Measurements from ENCODE around the gene XPC.

Gene XPC

GRCh38 chr3:14147066-14147435, 31.4 kb downstream of the XPC start:
- ChIA-PET CTCF (interaction anchor here (1.1 to 1.9 kb wide), 3 partner anchors 12 to 27 kb away, joined by 3 to 8 read pairs (median 4); no protein-coding TSS in a partner anchor), POLR2A (no interaction called here)
- H3K27me3 ChIP-seq (replicated peaks in 2 of 5; ENCODE audit: control insufficient read depth in 4 of 5, insufficient read depth in 5 of 5, low read length in 4 of 5), result no peaks in the 10 kb centered on the region
- H3K9me3 ChIP-seq (ENCODE audit: control extremely low read depth in 1 of 5, control insufficient read depth in 4 of 5, insufficient read depth in 2 of 5, low read depth in 1 of 5, low read length in 4 of 5), result no peaks in the 10 kb centered on the region
- H3K27ac ChIP-seq (ENCODE audit: insufficient read depth in 1 of 2, low read depth in 1 of 2, low read length in 2 of 2, poor library complexity in 1 of 2, severe bottlenecking in 2 of 2), result no peak overlapping the region
- DNase-seq, result no peak
- H3K4me3 ChIP-seq (ENCODE audit: control insufficient read depth in 1 of 7, extremely low read depth in 1 of 7, insufficient read depth in 4 of 7, low read depth in 2 of 7, low read length in 6 of 7), result no peak overlapping the region
- WGBS (ENCODE audit: insufficient coverage), result 90% methylated on average over 4 of the region's 5 CpGs
- peaks cover 10 to 48% (median 34%) of the 10 kb centered on the region in 4 experiments for H3K36me3 ChIP-seq (ENCODE audit: control insufficient read depth in 4 of 4, insufficient read depth in 4 of 4, low read length in 3 of 4)
- H3K4me1 ChIP-seq (ENCODE audit: control extremely low read depth in 1 of 4, control insufficient read depth in 4 of 4, insufficient read depth in 4 of 4, low read length in 3 of 4), result peaks cover 17 to 42% (median 30%) of the 10 kb centered on the region in 4 experiments

GRCh38 chr3:14146381-14147065, 31.9 kb downstream of the XPC start:
- ChIA-PET POLR2A (interaction anchor here (1.1 to 1.5 kb wide), 2 partner anchors 19 to 22 kb away, joined by 4 to 5 read pairs; partner anchors contain the start of genes CHCHD4 and TMEM43), CTCF (interaction anchor here (0.8 to 1.9 kb wide), 8 partner anchors 12 to 131 kb away, joined by 3 to 8 read pairs (median 3); no protein-coding TSS in a partner anchor)
- Histone ChIP-seq H3K27ac (ENCODE audit: insufficient read depth in 1 of 2, low read depth in 1 of 2, low read length in 2 of 2, poor library complexity in 1 of 2, severe bottlenecking in 2 of 2) (peak overlapping the region; percentile 37 to 100), H3K4me3 (ENCODE audit: control insufficient read depth in 1 of 7, extremely low read depth in 1 of 7, insufficient read depth in 4 of 7, low read depth in 2 of 7, low read length in 6 of 7) (no peak overlapping the region), H3K36me3 (ENCODE audit: control insufficient read depth in 4 of 4, insufficient read depth in 4 of 4, low read length in 3 of 4) (peaks cover 7 to 44% (median 33%) of the 10 kb centered on the region in 4 experiments), H3K27me3 (replicated peaks in 2 of 5; ENCODE audit: control insufficient read depth in 4 of 5, insufficient read depth in 5 of 5, low read length in 4 of 5) (no peaks in the 10 kb centered on the region), H3K4me1 (ENCODE audit: control extremely low read depth in 1 of 4, control insufficient read depth in 4 of 4, insufficient read depth in 4 of 4, low read length in 3 of 4) (peaks cover 18 to 48% (median 35%) of the 10 kb centered on the region in 4 experiments), H3K9me3 (ENCODE audit: control extremely low read depth in 1 of 5, control insufficient read depth in 4 of 5, insufficient read depth in 2 of 5, low read depth in 1 of 5, low read length in 4 of 5) (no peaks in the 10 kb centered on the region)
- 98% methylated on average over 10 of the region's 10 CpGs for WGBS (ENCODE audit: insufficient coverage)
- DNase-seq, result no peak

- Histone ChIP-seq H3K9me3 (ENCODE audit: control extremely low read depth in 1 of 5, control insufficient read depth in 4 of 5, insufficient read depth in 2 of 5, low read depth in 1 of 5, low read length in 4 of 5) (no peaks in the 10 kb centered on the region), H3K4me1 (ENCODE audit: control extremely low read depth in 1 of 4, control insufficient read depth in 4 of 4, insufficient read depth in 4 of 4, low read length in 3 of 4) (peaks cover 20 to 55% (median 40%) of the 10 kb centered on the region in 4 experiments), H3K36me3 (ENCODE audit: control insufficient read depth in 4 of 4, insufficient read depth in 4 of 4, low read length in 3 of 4) (peaks cover 7 to 51% (median 32%) of the 10 kb centered on the region in 4 experiments), H3K4me3 (ENCODE audit: control insufficient read depth in 1 of 7, extremely low read depth in 1 of 7, insufficient read depth in 4 of 7, low read depth in 2 of 7, low read length in 6 of 7) (peak overlapping the region in 3 of 7 experiments; percentile 55 to 74 (median 67)), H3K27ac (ENCODE audit: insufficient read depth in 1 of 2, low read depth in 1 of 2, low read length in 2 of 2, poor library complexity in 1 of 2, severe bottlenecking in 2 of 2) (peak overlapping the region; percentile 100), H3K27me3 (replicated peaks in 2 of 5; ENCODE audit: control insufficient read depth in 4 of 5, insufficient read depth in 5 of 5, low read length in 4 of 5) (no peaks in the 10 kb centered on the region)
- ChIA-PET POLR2A (interaction anchor here (0.5 to 1.8 kb wide), 6 partner anchors 19 to 766 kb away, joined by 3 to 5 read pairs (median 4); partner anchors contain the start of genes CHCHD4 and TMEM43), CTCF (interaction anchor here (0.6 to 1.9 kb wide), 13 partner anchors 8 to 148 kb away, joined by 3 to 14 read pairs (median 3); no protein-coding TSS in a partner anchor)
- peak in 2 of 3 donors; percentile 37 to 43 for DNase-seq
- 98% methylated on average over 9 of the region's 10 CpGs for WGBS (ENCODE audit: insufficient coverage)
Observed at GRCh38 chr3:14145670-14146380, 32.6 kb downstream of the XPC start.

- Histone ChIP-seq H3K36me3 (ENCODE audit: control insufficient read depth in 4 of 4, insufficient read depth in 4 of 4, low read length in 3 of 4) (peaks cover 7 to 51% (median 33%) of the 10 kb centered on the region in 4 experiments), H3K4me1 (ENCODE audit: control extremely low read depth in 1 of 4, control insufficient read depth in 4 of 4, insufficient read depth in 4 of 4, low read length in 3 of 4) (peaks cover 21 to 61% (median 42%) of the 10 kb centered on the region in 4 experiments), H3K4me3 (ENCODE audit: control insufficient read depth in 1 of 7, extremely low read depth in 1 of 7, insufficient read depth in 4 of 7, low read depth in 2 of 7, low read length in 6 of 7) (peak overlapping the region in 4 of 7 experiments; percentile 55 to 74 (median 63)), H3K9me3 (ENCODE audit: control extremely low read depth in 1 of 5, control insufficient read depth in 4 of 5, insufficient read depth in 2 of 5, low read depth in 1 of 5, low read length in 4 of 5) (no peaks in the 10 kb centered on the region), H3K27me3 (replicated peaks in 2 of 5; ENCODE audit: control insufficient read depth in 4 of 5, insufficient read depth in 5 of 5, low read length in 4 of 5) (no peaks in the 10 kb centered on the region), H3K27ac (ENCODE audit: insufficient read depth in 1 of 2, low read depth in 1 of 2, low read length in 2 of 2, poor library complexity in 1 of 2, severe bottlenecking in 2 of 2) (peak overlapping the region; percentile 100)
- 96% methylated on average over 9 of the region's 9 CpGs for WGBS (ENCODE audit: insufficient coverage)
- no peak for DNase-seq
- ChIA-PET POLR2A (interaction anchor here (0.5 to 3.7 kb wide), 9 partner anchors 18 to 767 kb away, joined by 3 to 28 read pairs (median 5); partner anchors contain the start of genes CHCHD4, LSM3, TMEM43 and XPC), CTCF (interaction anchor here (0.6 to 4.4 kb wide), 14 partner anchors 7 to 148 kb away, joined by 3 to 30 read pairs (median 4); partner anchors contain the start of genes CHCHD4 and TMEM43)
Observed at GRCh38 chr3:14145236-14145635, 33.2 kb downstream of the XPC start.

- H3K4me1 ChIP-seq (ENCODE audit: control extremely low read depth in 1 of 4, control insufficient read depth in 4 of 4, insufficient read depth in 4 of 4, low read length in 3 of 4), result peaks cover 21 to 62% (median 42%) of the 10 kb centered on the region in 4 experiments
- peak; percentile 98 to 99 (median 98) for DNase-seq
- ChIA-PET POLR2A (interaction anchor here (0.6 to 3.7 kb wide), 8 partner anchors 17 to 767 kb away, joined by 3 to 28 read pairs (median 4); partner anchors contain the start of genes CHCHD4, LSM3, TMEM43 and XPC), CTCF (interaction anchor here (0.6 to 4.4 kb wide), 13 partner anchors 8 to 149 kb away, joined by 3 to 30 read pairs (median 4); partner anchors contain the start of genes CHCHD4 and TMEM43)
- no peaks in the 10 kb centered on the region for H3K27me3 ChIP-seq (replicated peaks in 2 of 5; ENCODE audit: control insufficient read depth in 4 of 5, insufficient read depth in 5 of 5, low read length in 4 of 5)
- H3K36me3 ChIP-seq (ENCODE audit: control insufficient read depth in 4 of 4, insufficient read depth in 4 of 4, low read length in 3 of 4), result peaks cover 4 to 56% (median 37%) of the 10 kb centered on the region in 4 experiments
- H3K4me3 ChIP-seq (ENCODE audit: control insufficient read depth in 1 of 7, extremely low read depth in 1 of 7, insufficient read depth in 4 of 7, low read depth in 2 of 7, low read length in 6 of 7), result peak overlapping the region in 6 of 7 experiments; percentile 41 to 74 (median 57)
- no peaks in the 10 kb centered on the region for H3K9me3 ChIP-seq (ENCODE audit: control extremely low read depth in 1 of 5, control insufficient read depth in 4 of 5, insufficient read depth in 2 of 5, low read depth in 1 of 5, low read length in 4 of 5)
- WGBS (ENCODE audit: insufficient coverage), result 17% methylated on average over 6 of the region's 7 CpGs
- H3K27ac ChIP-seq (ENCODE audit: insufficient read depth in 1 of 2, low read depth in 1 of 2, low read length in 2 of 2, poor library complexity in 1 of 2, severe bottlenecking in 2 of 2), result peak overlapping the region; percentile 100
Observed at GRCh38 chr3:14144423-14145075, 33.9 kb downstream of the XPC start.
